GDM1 (cell line): Measurements from ENCODE around the gene BHMT.
"Not testable (repeated sequence)": the region's sequence is repeated elsewhere in the genome, so short reads cannot be mapped to it uniquely, and the experiment has no call there.

Experiments used
- DNase-seq: peaks from one replicate; lab custom pipeline; 2025; lab: John Stamatoyannopoulos, UW

Gene BHMT

DNA sequence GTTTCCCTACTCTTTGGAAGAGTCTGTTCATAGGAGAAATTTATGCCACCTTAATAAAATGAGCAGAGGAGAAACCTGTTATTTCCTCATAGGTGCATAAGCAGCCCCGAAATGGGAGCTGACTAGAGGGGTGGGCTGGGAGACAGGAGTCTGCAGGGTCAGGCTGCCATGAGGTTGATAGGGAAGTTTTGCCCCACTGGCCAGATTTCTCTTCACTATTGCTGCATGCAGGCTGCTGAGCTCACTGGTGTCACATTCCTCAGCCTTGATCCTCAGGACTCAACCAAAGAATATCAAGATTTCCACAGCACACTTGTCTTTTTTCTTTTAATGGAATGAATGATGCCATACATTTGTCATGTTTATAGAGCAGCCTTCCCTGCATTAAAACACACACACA, 60.7 kb downstream of the BHMT start:
- DNase-seq: no peak

DNA sequence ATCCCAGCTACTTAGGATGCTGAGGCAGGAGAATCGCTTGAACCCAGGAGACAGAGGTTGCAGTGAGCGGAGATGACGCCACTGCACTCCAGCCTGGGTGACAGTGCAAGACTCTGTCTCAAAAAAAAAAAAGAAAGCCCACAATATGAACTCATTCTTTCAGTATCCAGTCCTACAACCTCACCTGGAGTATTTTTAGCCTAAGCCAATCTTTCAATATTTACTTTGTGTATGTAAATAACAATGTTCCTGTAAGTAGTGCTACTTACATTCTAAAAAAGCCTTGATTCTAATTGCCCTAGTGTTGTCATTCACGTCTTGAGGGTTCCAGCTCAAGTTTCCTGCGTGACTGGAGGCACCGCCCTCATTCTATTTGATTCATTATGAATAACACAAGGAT, 62.0 kb downstream of the BHMT start:
- DNase-seq: no peak

DNA sequence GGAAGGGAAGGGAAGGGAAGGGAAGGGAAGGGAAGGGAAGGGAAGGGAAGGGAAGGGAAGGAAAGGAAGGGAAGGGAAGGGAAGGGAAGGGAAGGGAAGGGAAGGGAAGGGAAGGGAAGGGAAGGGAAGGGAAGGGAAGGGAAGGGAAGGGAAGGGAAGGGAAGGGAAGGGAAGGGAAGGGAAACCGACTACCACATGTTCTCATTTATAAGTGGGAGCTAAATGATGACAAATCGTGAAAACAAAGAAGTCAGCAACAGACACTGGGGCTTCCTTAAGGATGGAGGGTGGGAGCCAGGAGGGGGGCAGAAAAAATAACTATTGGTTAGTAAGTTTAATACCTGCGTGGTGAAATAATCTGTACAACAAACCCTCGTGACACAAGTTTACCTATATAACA, 68.8 kb downstream of the BHMT start:
- not testable (repeated sequence) for DNase-seq

DNA sequence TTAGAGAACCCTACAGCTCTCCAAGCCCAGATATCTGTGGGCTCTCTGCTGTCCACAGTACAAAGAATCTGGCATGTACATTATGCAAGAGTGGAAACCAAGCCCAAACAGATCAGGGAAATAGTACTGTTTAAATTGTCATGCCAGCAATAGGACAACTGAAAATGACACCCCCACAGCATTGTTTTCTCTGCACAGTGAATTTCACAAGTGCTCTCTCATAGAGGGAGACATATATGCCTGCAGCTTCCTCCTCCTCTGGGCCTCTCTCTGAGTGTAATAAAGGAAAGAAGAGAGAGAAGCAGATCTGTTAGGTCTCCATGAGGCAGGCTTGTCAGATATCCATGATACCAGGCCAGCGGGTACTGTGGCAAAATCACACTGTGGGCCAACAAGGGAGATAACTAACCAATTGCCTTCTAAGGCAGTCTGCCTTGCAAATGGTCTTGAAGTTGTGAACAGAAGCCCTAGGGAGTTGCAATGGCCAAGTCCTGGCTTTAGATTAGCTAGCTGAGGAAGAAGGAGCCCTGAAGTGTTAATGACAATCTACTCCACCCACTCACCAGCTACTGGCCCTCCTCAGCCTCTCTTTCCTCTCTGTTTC, 69.9 kb downstream of the BHMT start:
- DNase-seq: no peak
